K562 treated with DMSO at 1 percent for 12 hours (cell line): ENCODE measurements around the gene TNS4. TPM values are rescaled to one million over a fixed set of nuclear protein-coding genes. Genes with fewer than 3 reads are reported as not detected.

Experiments used
- total RNA-seq: library from RNA; unstranded; fragments of 300-600 nt; gene quantifications from 2 replicates; pipeline ENCODE4 v1.2.3, GENCODE V29; 2022; ENCODE audit not compliant: insufficient read depth

The TNS4 gene
- total RNA-seq, result not detected in 2 replicates

DNA sequence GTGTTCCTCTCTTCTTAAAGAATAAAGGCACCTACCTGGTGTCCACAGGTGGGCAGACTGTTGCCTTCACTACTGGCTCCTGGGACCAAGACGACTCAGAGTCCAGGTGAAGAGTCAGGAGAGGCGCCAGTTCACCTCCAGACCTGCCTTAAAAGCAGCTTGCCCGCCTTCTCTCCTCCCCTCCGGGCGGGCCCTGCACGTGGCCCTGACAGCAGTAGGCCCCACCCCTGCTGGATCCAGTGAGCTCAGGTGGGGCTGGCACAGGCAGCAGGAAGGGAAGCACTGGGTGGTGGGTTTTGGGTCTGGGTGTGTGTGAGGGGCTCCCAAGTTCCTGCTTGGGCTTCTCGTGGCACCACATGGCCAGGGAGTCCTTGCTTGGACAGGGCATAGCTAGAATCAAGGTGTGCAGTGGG lies at the start of gene TNS4:
TNS4 (minus strand) TSS at position 125 of the 413 bp plus-strand sequence. CDS start 5,198 bp downstream, outside the sequence.

DNA sequence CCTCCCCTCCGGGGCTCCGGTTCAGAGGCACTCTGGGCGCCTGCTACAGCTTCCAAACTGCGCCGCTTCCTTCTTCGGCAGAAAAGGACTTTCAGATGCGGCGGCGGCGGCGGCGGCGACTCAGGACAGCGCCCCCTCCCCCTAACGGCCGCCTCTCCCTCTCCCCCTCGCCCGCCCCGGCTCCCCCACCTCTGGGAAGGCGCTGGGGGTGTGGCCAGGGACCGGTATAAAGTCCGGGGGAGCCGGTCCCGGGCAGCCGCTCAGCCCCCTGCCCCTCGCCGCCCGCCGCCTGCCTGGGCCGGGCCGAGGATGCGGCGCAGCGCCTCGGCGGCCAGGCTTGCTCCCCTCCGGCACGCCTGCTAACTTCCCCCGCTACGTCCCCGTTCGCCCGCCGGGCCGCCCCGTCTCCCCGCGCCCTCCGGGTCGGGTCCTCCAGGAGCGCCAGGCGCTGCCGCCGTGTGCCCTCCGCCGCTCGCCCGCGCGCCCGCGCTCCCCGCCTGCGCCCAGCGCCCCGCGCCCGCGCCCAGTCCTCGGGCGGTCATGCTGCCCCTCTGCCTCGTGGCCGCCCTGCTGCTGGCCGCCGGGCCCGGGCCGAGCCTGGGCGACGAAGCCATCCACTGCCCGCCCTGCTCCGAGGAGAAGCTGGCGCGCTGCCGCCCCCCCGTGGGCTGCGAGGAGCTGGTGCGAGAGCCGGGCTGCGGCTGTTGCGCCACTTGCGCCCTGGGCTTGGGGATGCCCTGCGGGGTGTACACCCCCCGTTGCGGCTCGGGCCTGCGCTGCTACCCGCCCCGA lies 58.0 kb downstream of the TNS4 start, which contains the start of gene IGFBP4:
IGFBP4 (plus strand) TSS at position 255 of the 792 bp plus-strand sequence; CDS start at position 541, 286 bp downstream.

Other genes starting within 250 kb of the TNS4 start
- gene CDC6, start 213.7 kb downstream of the TNS4 start, total RNA-seq, result 37.4 and 75.2 TPM in 2 replicates
- gene RARA, start 192.4 kb downstream of the TNS4 start, total RNA-seq, result 9.3 and 24.9 TPM in 2 replicates
- gene GJD3, start 136.9 kb downstream of the TNS4 start, total RNA-seq, result 11.4 and 17.5 TPM in 2 replicates
- 148 and 237 TPM in 2 replicates for gene TOP2A, start 83.7 kb downstream of the TNS4 start, total RNA-seq
- gene IGFBP4, start 58.2 kb downstream of the TNS4 start, total RNA-seq, result 70.1 and 78.7 TPM in 2 replicates
- gene CCR7, start 63.8 kb upstream of the TNS4 start, total RNA-seq, result 0.89 and 1.3 TPM in 2 replicates
- 40.3 and 83.8 TPM in 2 replicates for gene SMARCE1, start 146.2 kb upstream of the TNS4 start, total RNA-seq
- not detected in 2 replicates for gene KRT222, start 163.6 kb upstream of the TNS4 start, total RNA-seq
- gene KRT24, start 202.1 kb upstream of the TNS4 start, total RNA-seq, result not detected in 2 replicates